ENCODE measurements around the gene HID1.

HID1 gene

GRCh38 chr17:74981979-74982662 is 9.6 kb upstream of the HID1 start:
- H3K27me3 ChIP-seq (ENCODE audit: insufficient read depth, insufficient read length), result peaks cover 6% of the 10 kb centered on the region
- DNase-seq (ENCODE audit: low read depth, low spot score), result peak; percentile 42

GRCh38 chr17:74981318-74981978 is 8.9 kb upstream of the HID1 start:
- DNase-seq (ENCODE audit: low read depth, low spot score), result no peak
- TF ChIP-seq YY1 (IDR thresholded peaks at IDR 0.05; ENCODE audit: insufficient read depth, insufficient read length) (no peak), SUZ12 (IDR thresholded peaks at IDR 0.05; ENCODE audit: extremely low read depth, insufficient read depth, insufficient read length) (no peak), ZNF274 (IDR thresholded peaks at IDR 0.05; ENCODE audit: low read depth, low read length) (no peak)
- Histone ChIP-seq H3K27me3 (ENCODE audit: insufficient read depth, insufficient read length) (peaks cover 6% of the 10 kb centered on the region), H3K36me3 (ENCODE audit: insufficient read depth, insufficient read length, low read length) (peaks cover 5% of the 10 kb centered on the region), H3K9me3 (ENCODE audit: insufficient read depth, low read length) (no peaks in the 10 kb centered on the region), H3K4me1 (ENCODE audit: insufficient read depth, insufficient read length) (peaks cover 6% of the 10 kb centered on the region), H3K4me3 (ENCODE audit: insufficient read length, low read depth) (peak overlapping the region; percentile 80), H3K9ac (ENCODE audit: insufficient read length, low read depth) (peak overlapping the region; percentile 97)

More at GRCh38 chr17:74981979-74982662, 9.6 kb upstream of the HID1 start:
- Histone ChIP-seq H3K9me3 (ENCODE audit: insufficient read depth, low read length) (no peaks in the 10 kb centered on the region), H3K9ac (ENCODE audit: insufficient read length, low read depth) (peak overlapping the region; percentile 97), H3K4me3 (ENCODE audit: insufficient read length, low read depth) (peak overlapping the region; percentile 80), H3K36me3 (ENCODE audit: insufficient read depth, insufficient read length, low read length) (peaks cover 5% of the 10 kb centered on the region), H3K4me1 (ENCODE audit: insufficient read depth, insufficient read length) (peaks cover 8% of the 10 kb centered on the region)
- TF ChIP-seq SUZ12 (IDR thresholded peaks at IDR 0.05; ENCODE audit: extremely low read depth, insufficient read depth, insufficient read length) (no peak), YY1 (IDR thresholded peaks at IDR 0.05; ENCODE audit: insufficient read depth, insufficient read length) (no peak), ZNF274 (IDR thresholded peaks at IDR 0.05; ENCODE audit: low read depth, low read length) (no peak)

GRCh38 chr17:74979408-74980146 is 7.0 kb upstream of the HID1 start:
- H3K4me3 ChIP-seq (ENCODE audit: insufficient read length, low read depth), result no peak overlapping the region
- no peak for TF ChIP-seq YY1 (IDR thresholded peaks at IDR 0.05; ENCODE audit: insufficient read depth, insufficient read length)
- H3K36me3 ChIP-seq (ENCODE audit: insufficient read depth, insufficient read length, low read length), result peaks cover 4% of the 10 kb centered on the region
- H3K9ac ChIP-seq (ENCODE audit: insufficient read length, low read depth), result no peak overlapping the region
- no peaks in the 10 kb centered on the region for H3K9me3 ChIP-seq (ENCODE audit: insufficient read depth, low read length)
- peaks cover 20% of the 10 kb centered on the region for H3K27me3 ChIP-seq (ENCODE audit: insufficient read depth, insufficient read length)
- no peak for DNase-seq (ENCODE audit: low read depth, low spot score)
- H3K4me1 ChIP-seq (ENCODE audit: insufficient read depth, insufficient read length), result peaks cover 6% of the 10 kb centered on the region

GRCh38 chr17:74978240-74978639 is 5.7 kb upstream of the HID1 start:
- DNase-seq (ENCODE audit: low read depth, low spot score), result no peak
- Histone ChIP-seq H3K36me3 (ENCODE audit: insufficient read depth, insufficient read length, low read length) (no peaks in the 10 kb centered on the region), H3K9ac (ENCODE audit: insufficient read length, low read depth) (no peak overlapping the region), H3K27me3 (ENCODE audit: insufficient read depth, insufficient read length) (peaks cover 34% of the 10 kb centered on the region), H3K4me1 (ENCODE audit: insufficient read depth, insufficient read length) (peaks cover 6% of the 10 kb centered on the region), H3K9me3 (ENCODE audit: insufficient read depth, low read length) (no peaks in the 10 kb centered on the region), H3K4me3 (ENCODE audit: insufficient read length, low read depth) (no peak overlapping the region)
- no peak for TF ChIP-seq YY1 (IDR thresholded peaks at IDR 0.05; ENCODE audit: insufficient read depth, insufficient read length)
- no peak for TF ChIP-seq SUZ12 (IDR thresholded peaks at IDR 0.05; ENCODE audit: extremely low read depth, insufficient read depth, insufficient read length)
- TF ChIP-seq ZNF274 (IDR thresholded peaks at IDR 0.05; ENCODE audit: low read depth, low read length), result no peak

GRCh38 chr17:74977802-74978201 is 5.2 kb upstream of the HID1 start:
- Histone ChIP-seq H3K9ac (ENCODE audit: insufficient read length, low read depth) (no peak overlapping the region), H3K36me3 (ENCODE audit: insufficient read depth, insufficient read length, low read length) (no peaks in the 10 kb centered on the region), H3K4me1 (ENCODE audit: insufficient read depth, insufficient read length) (peaks cover 9% of the 10 kb centered on the region), H3K9me3 (ENCODE audit: insufficient read depth, low read length) (no peaks in the 10 kb centered on the region), H3K4me3 (ENCODE audit: insufficient read length, low read depth) (no peak overlapping the region), H3K27me3 (ENCODE audit: insufficient read depth, insufficient read length) (peaks cover 38% of the 10 kb centered on the region)
- DNase-seq (ENCODE audit: low read depth, low spot score), result no peak
- no peak for TF ChIP-seq SUZ12 (IDR thresholded peaks at IDR 0.05; ENCODE audit: extremely low read depth, insufficient read depth, insufficient read length)
- no peak for TF ChIP-seq ZNF274 (IDR thresholded peaks at IDR 0.05; ENCODE audit: low read depth, low read length)
- no peak for TF ChIP-seq YY1 (IDR thresholded peaks at IDR 0.05; ENCODE audit: insufficient read depth, insufficient read length)

- Histone ChIP-seq H3K9ac (ENCODE audit: insufficient read length, low read depth) (no peak overlapping the region), H3K4me1 (ENCODE audit: insufficient read depth, insufficient read length) (peaks cover 7% of the 10 kb centered on the region), H3K27me3 (ENCODE audit: insufficient read depth, insufficient read length) (peaks cover 50% of the 10 kb centered on the region), H3K9me3 (ENCODE audit: insufficient read depth, low read length) (no peaks in the 10 kb centered on the region), H3K4me3 (ENCODE audit: insufficient read length, low read depth) (no peak overlapping the region), H3K36me3 (ENCODE audit: insufficient read depth, insufficient read length, low read length) (no peaks in the 10 kb centered on the region)
- no peak for TF ChIP-seq ZNF274 (IDR thresholded peaks at IDR 0.05; ENCODE audit: low read depth, low read length)
- no peak for TF ChIP-seq SUZ12 (IDR thresholded peaks at IDR 0.05; ENCODE audit: extremely low read depth, insufficient read depth, insufficient read length)
- TF ChIP-seq YY1 (IDR thresholded peaks at IDR 0.05; ENCODE audit: insufficient read depth, insufficient read length), result no peak
- no peak for DNase-seq (ENCODE audit: low read depth, low spot score)
Observed at GRCh38 chr17:74975943-74976342, 3.4 kb upstream of the HID1 start.

- Histone ChIP-seq H3K27me3 (ENCODE audit: insufficient read depth, insufficient read length) (peaks cover 60% of the 10 kb centered on the region), H3K9ac (ENCODE audit: insufficient read length, low read depth) (no peak overlapping the region), H3K4me3 (ENCODE audit: insufficient read length, low read depth) (no peak overlapping the region), H3K36me3 (ENCODE audit: insufficient read depth, insufficient read length, low read length) (no peaks in the 10 kb centered on the region), H3K4me1 (ENCODE audit: insufficient read depth, insufficient read length) (peaks cover 7% of the 10 kb centered on the region), H3K9me3 (ENCODE audit: insufficient read depth, low read length) (no peaks in the 10 kb centered on the region)
- no peak for DNase-seq (ENCODE audit: low read depth, low spot score)
- no peak for TF ChIP-seq YY1 (IDR thresholded peaks at IDR 0.05; ENCODE audit: insufficient read depth, insufficient read length)
- no peak for TF ChIP-seq SUZ12 (IDR thresholded peaks at IDR 0.05; ENCODE audit: extremely low read depth, insufficient read depth, insufficient read length)
- TF ChIP-seq ZNF274 (IDR thresholded peaks at IDR 0.05; ENCODE audit: low read depth, low read length), result no peak
Observed at GRCh38 chr17:74972973-74973328, 392 bp upstream of the HID1 start.
